VCaP (cell line): ENCODE data around the gene HIPK1.

Experiments used
- H3K27ac ChIP-seq: fragments of 450-650 bp; 2 replicates; pipeline ENCODE4 v1.5.1; 2017
- TF ChIP-seq, protein P1 (sequence below): fragments of 450-650 bp; conservative IDR thresholded peaks from 2 replicates; pipeline ENCODE4 v1.5.1; 2017; ENCODE audit warnings: mild to moderate bottlenecking, moderate library complexity

HIPK1 gene

DNA sequence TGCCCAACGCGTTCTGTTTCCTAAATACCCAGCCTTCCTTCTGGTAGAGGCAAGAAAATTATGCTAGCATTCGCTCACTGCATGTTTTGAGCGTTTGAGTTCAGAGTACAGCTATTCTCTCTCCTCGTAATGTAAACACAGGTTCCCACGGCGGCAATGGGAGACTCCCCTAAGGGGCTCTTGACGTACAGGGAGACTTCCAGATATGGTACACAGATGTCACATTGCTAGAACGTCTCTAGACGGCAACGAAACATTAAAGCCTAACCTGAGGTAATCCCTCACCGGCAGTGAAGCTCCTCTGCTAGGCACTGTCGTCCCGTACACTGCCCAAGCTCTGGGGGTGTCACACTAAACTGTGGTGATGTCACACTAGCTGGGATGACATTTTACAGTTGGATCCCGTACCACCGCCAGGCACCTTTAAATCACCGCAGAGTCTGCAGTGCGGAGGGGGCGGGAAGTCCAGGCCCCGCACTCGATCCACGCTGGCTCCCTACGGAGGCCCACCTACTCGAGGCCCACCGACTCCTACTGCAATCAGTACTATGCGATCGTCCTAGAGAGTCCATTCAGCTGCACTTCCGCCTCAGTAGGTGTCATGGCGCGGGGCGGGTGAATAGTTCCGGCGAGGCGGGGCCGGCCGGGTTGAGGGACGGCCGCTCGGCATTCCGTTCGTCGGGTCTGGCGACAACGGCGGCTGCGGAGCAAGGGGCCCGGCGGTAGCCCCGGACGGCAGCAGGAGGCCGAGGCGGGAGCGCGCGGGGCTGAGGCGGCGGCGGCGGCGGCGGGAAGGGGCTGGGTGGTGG lies at the start of gene HIPK1:
HIPK1 (plus strand) TSS at position 384 of the 809 bp plus-strand sequence.
- TF ChIP-seq, protein P1, sequence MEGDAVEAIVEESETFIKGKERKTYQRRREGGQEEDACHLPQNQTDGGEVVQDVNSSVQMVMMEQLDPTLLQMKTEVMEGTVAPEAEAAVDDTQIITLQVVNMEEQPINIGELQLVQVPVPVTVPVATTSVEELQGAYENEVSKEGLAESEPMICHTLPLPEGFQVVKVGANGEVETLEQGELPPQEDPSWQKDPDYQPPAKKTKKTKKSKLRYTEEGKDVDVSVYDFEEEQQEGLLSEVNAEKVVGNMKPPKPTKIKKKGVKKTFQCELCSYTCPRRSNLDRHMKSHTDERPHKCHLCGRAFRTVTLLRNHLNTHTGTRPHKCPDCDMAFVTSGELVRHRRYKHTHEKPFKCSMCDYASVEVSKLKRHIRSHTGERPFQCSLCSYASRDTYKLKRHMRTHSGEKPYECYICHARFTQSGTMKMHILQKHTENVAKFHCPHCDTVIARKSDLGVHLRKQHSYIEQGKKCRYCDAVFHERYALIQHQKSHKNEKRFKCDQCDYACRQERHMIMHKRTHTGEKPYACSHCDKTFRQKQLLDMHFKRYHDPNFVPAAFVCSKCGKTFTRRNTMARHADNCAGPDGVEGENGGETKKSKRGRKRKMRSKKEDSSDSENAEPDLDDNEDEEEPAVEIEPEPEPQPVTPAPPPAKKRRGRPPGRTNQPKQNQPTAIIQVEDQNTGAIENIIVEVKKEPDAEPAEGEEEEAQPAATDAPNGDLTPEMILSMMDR = no peak
- peak within 1 kb of the TSS; percentile 83 for H3K27ac ChIP-seq

DNA sequence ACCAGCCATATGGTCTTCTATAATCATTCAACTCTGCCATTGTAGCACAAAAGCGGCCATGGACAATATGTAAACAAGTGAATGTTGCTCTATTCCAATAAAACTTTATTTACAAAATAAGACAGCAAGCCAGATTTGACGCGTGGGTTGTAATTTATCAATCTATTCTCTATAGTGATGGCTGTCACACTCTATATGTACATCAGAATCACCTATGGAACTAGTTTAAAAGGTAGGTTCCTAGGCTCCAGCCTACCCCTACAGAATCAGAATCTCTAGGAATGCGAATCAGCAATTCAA lies 49.4 kb upstream of the HIPK1 start:
- TF ChIP-seq, protein P1 = no peak
- no peak overlapping the region for H3K27ac ChIP-seq

DNA sequence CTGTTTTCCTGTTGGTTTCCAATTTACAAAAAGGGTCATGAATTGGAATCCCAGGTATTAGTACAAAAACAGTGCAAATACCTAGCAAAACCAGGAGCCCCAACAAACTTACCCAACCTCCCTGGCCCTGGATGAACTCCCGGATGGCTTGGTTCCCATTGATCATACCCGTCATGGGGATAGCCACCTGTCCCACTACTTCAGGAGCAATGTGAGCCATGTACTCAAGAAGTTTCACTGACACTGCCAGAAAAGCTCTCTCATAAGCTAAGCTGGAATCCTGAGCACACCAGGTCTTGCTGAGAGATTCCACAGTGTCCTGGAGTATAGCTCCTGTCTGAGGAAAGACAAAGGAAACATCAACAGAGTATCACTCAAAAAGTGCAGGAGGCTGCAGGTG lies 47.5 kb upstream of the HIPK1 start:
- peak overlapping the region; percentile 40 for H3K27ac ChIP-seq
- TF ChIP-seq, protein P1 = no peak

DNA sequence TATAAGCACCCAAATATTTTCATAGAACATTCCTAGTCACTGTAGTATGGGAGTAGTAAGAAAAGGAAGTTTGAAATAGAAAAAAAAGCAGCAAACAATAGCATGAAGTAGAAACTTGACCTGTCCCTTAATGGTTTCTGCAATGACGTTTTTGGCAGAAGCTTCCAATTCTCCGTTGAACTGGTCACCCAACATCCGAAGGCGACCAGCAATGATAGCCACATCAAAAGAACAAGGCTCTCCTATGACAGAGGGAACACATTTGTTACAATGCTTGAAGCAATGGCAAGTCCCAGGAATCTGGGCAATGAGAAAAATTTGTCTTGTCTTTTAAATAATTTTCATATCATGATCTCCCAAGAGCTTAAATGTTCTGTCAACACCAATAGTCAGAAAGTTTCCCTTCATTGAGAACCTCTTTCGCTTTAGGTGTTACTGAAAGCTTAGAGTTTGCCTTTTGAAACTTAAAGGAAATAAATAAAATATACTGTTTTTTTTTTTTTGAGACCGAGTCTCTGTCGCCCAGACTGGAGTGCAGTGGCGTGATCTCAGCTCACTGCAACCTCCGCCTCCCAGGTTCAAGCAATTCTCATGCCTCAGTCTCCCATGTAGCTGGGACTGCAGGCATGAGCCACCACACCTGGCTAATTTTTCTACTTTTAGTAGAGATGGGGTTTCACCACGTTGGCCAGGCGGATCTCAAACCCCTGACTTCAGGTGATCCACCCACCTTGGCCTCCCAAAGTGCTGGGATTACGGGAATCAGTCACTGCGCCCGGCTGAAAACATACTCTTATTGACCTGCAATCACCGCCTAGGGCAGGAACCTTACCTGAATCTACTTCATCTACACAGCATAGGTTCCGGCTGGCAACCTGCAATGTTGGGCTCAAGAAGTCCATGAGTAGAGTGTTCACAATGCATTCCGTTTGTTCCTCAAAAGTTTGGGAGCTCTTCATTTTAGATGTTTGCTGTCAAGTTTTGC lies 42.4 kb upstream of the HIPK1 start:
- TF ChIP-seq, protein P1 = no peak
- no peak overlapping the region for H3K27ac ChIP-seq

DNA sequence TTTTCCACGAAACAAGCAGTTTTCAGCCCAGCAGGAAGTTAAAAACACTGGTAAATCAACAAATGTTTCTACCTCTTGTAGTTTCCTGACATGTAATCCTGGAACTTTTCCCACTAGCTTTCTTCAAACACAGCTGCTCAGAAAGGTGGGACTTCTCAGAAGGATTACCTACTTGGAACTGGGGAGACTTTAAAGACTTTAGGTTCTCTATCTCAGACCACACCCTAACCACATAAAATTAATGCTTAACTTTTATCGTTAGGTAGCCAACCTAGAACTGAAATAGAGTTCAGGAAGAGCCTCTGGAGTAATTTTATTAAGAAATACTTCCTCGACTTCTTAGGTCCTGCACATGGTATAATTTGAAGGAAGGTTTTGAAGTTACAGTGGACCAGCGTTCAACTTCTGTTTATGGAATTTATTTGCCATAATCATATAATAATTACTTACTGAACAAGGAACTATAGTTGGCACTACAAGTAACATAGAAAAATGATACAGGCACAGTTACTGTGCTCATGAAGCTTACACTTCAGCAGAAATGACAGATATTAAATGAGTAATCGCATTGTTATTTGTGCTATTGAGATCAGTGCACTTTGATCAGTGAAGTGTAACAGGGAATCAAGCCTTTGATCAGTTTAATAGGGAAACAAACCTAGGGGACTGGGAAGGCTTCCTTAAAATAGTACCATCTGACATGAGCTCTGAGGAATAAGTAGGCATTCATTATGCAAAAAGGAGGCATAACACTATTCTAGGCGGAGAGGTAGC lies 41.5 kb upstream of the HIPK1 start, which contains the start of gene BCL2L15:
BCL2L15 (minus strand) TSS at position 180 of the 774 bp plus-strand sequence. CDS start 206 bp downstream, outside the sequence.
- TF ChIP-seq, protein P1 = no peak
- no peak within 1 kb of the TSS for H3K27ac ChIP-seq

DNA sequence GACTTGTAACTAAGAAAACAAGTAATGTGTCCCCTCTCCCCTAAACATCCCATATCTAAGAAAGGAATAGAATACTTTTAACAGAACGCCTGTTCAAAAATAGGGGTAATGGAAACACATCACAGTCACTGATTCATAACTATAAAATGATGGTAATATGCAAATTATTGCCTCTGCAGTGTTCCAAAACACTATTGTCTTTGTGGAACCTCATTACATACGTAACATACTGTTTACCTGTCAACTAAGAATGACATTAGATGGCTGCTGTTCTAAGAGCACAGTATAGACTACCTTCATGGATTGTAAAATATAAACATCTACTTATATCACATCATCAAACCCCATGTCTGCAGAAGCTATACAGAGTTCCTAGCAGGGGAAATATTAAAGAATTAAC lies 38.3 kb upstream of the HIPK1 start:
- TF ChIP-seq, protein P1 = no peak
- no peak overlapping the region for H3K27ac ChIP-seq
